NCI-H146 treated with DMSO at 0.1 percent for 48 hours (cell line): ENCODE measurements around the gene CCR2.
"Not testable (repeated sequence)": the region's sequence is repeated elsewhere in the genome, so short reads cannot be mapped to it uniquely, and the experiment has no call there.

ENCODE experiments used
- DNase-seq: peaks from one replicate; lab custom pipeline; 2025; ENCODE audit not compliant: unreplicated experiment; lab: John Stamatoyannopoulos, UW

CCR2 gene

GRCh38 chr3:46400846-46401245 is 46.9 kb downstream of the CCR2 start:
- no peak for DNase-seq

GRCh38 chr3:46401579-46401978 is 47.7 kb downstream of the CCR2 start:
- DNase-seq: no peak

- DNase-seq: not testable (repeated sequence)
Observed at GRCh38 chr3:46402902-46403301, 49.0 kb downstream of the CCR2 start.

GRCh38 chr3:46405301-46406019 is 51.5 kb downstream of the CCR2 start:
- no peak for DNase-seq

GRCh38 chr3:46406443-46406787 is 52.5 kb downstream of the CCR2 start:
- no peak for DNase-seq

- DNase-seq: no peak
Observed at GRCh38 chr3:46406788-46407611, 53.1 kb downstream of the CCR2 start, which contains the start of the genes CCR5AS and CCRL2. CCR5AS (minus strand) TSS chr3:46407066. CCRL2 (plus strand) TSS chr3:46407259; CDS start chr3:46408080, 821 bp downstream.

- DNase-seq: no peak
Observed at GRCh38 chr3:46407970-46408369, 54.1 kb downstream of the CCR2 start.

GRCh38 chr3:46408853-46409252 is 54.9 kb downstream of the CCR2 start:
- no peak for DNase-seq

GRCh38 chr3:46409739-46410489 is 56.0 kb downstream of the CCR2 start:
- no peak for DNase-seq
